ENCODE data around the gene TFR2. TPM values are rescaled to one million over a fixed set of nuclear protein-coding genes. Genes with fewer than 3 reads are reported as not detected.

TFR2 gene
- total and polyA plus RNA-seq, 9 of the 15 experiments (the other 6 are each of a cell fraction or from before 2014, with no cell fraction given): 3.8 to 123 (median 51.1) TPM

DNA sequence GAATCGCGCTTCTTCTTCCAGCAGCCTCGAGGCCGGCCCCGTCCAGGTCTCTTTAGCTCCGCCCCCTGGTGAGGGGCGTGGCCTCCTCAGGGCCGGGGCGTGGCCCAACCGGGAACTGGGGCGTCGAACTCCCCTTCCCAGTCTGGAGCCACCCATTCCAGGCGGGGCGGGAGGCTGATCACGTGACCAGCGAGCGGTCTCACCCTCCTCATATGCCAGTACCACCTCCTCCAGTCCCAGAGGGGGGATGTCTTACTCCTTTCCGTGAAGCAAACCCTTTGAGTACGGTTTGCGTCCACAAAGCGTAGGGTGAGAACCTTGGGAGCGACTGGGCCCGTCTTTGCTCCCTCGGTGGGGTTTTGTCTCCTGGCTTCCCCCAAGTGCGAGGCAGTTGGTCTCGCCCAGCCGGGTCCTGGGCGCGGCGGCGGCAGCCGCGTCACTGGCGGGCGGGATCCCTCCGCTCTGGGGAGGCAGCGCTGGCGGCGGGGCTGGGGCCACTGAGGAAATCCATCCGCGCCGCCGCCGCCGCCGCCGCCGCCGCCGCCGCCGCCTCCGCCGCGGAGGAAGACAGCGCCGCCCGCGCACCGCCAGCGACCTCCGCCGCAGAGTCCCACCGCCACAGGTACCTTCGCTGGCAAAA lies 32.1 kb upstream of the TFR2 start, which contains the start of gene GNB2 (continued):
- TF ChIP-seq TRIM24 (IDR thresholded peaks at IDR 0.05): peak in 1 of 2 experiments; percentile 56; a peak in 2 of 4 replicates
- TF ChIP-seq, protein P1, sequence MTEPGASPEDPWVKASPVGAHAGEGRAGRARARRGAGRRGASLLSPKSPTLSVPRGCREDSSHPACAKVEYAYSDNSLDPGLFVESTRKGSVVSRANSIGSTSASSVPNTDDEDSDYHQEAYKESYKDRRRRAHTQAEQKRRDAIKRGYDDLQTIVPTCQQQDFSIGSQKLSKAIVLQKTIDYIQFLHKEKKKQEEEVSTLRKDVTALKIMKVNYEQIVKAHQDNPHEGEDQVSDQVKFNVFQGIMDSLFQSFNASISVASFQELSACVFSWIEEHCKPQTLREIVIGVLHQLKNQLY (CRISPR knock-in tag; conservative IDR thresholded peaks at IDR 0.05): peak; percentile 85 to 95; a peak in 3 of 4 replicates
- peak; percentile 99 for TF ChIP-seq CXXC5 (CRISPR knock-in tag; IDR thresholded peaks at IDR 0.05)
- TF ChIP-seq EGR1 (conservative IDR thresholded peaks at IDR 0.05): peak; percentile 68
- 0 out of 2 replicates have a peak, but pooled peaks have one; percentile 36 for TF ChIP-seq MCM3 (IDR thresholded peaks at IDR 0.05)
- TF ChIP-seq, protein P2, sequence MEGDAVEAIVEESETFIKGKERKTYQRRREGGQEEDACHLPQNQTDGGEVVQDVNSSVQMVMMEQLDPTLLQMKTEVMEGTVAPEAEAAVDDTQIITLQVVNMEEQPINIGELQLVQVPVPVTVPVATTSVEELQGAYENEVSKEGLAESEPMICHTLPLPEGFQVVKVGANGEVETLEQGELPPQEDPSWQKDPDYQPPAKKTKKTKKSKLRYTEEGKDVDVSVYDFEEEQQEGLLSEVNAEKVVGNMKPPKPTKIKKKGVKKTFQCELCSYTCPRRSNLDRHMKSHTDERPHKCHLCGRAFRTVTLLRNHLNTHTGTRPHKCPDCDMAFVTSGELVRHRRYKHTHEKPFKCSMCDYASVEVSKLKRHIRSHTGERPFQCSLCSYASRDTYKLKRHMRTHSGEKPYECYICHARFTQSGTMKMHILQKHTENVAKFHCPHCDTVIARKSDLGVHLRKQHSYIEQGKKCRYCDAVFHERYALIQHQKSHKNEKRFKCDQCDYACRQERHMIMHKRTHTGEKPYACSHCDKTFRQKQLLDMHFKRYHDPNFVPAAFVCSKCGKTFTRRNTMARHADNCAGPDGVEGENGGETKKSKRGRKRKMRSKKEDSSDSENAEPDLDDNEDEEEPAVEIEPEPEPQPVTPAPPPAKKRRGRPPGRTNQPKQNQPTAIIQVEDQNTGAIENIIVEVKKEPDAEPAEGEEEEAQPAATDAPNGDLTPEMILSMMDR (IDR thresholded peaks at IDR 0.05 in 2 of 3, conservative IDR thresholded peaks at IDR 0.05 in 1 of 3; ENCODE audit: insufficient read depth in 2 of 3, low read depth in 1 of 3, low read length in 3 of 3): 0 out of 6 replicates have a peak, but pooled peaks of 1 of the 3 experiments have one; percentile 4
- TF ChIP-seq, protein P3, sequence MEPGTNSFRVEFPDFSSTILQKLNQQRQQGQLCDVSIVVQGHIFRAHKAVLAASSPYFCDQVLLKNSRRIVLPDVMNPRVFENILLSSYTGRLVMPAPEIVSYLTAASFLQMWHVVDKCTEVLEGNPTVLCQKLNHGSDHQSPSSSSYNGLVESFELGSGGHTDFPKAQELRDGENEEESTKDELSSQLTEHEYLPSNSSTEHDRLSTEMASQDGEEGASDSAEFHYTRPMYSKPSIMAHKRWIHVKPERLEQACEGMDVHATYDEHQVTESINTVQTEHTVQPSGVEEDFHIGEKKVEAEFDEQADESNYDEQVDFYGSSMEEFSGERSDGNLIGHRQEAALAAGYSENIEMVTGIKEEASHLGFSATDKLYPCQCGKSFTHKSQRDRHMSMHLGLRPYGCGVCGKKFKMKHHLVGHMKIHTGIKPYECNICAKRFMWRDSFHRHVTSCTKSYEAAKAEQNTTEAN (CRISPR knock-in tag; IDR thresholded peaks at IDR 0.05): no peak
- no peak for TF ChIP-seq ZNF644 (tag; IDR thresholded peaks at IDR 0.05; ENCODE audit: low read depth)
- TF ChIP-seq, protein P4, sequence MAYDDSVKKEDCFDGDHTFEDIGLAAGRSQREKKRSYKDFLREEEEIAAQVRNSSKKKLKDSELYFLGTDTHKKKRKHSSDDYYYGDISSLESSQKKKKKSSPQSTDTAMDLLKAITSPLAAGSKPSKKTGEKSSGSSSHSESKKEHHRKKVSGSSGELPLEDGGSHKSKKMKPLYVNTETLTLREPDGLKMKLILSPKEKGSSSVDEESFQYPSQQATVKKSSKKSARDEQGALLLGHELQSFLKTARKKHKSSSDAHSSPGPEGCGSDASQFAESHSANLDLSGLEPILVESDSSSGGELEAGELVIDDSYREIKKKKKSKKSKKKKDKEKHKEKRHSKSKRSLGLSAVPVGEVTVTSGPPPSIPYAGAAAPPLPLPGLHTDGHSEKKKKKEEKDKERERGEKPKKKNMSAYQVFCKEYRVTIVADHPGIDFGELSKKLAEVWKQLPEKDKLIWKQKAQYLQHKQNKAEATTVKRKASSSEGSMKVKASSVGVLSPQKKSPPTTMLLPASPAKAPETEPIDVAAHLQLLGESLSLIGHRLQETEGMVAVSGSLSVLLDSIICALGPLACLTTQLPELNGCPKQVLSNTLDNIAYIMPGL (CRISPR knock-in tag; IDR thresholded peaks at IDR 0.05): peak; percentile 94
- peak; percentile 59; the same call in 1 of the 2 replicates for TF ChIP-seq TARDBP (IDR thresholded peaks at IDR 0.05)
- TF ChIP-seq L3MBTL2 (IDR thresholded peaks at IDR 0.05): peak; percentile 91
- no peak for TF ChIP-seq PPARD (CRISPR knock-in tag; IDR thresholded peaks at IDR 0.05)
- TF ChIP-seq ZNF274 (IDR thresholded peaks at IDR 0.05; ENCODE audit: borderline replicate concordance, low read depth, low read length): no peak
- no peak for TF ChIP-seq SMAD2 (IDR thresholded peaks at IDR 0.05; ENCODE audit: low read depth, low read length)
- TF ChIP-seq MYNN (IDR thresholded peaks at IDR 0.05): peak; percentile 54; the same call in 1 of the 2 replicates
- TF ChIP-seq MYNN (CRISPR knock-in tag; IDR thresholded peaks at IDR 0.05): no peak
- 0 out of 2 replicates have a peak, but pooled peaks have one; percentile 22 for TF ChIP-seq TCF3 (CRISPR knock-in tag; IDR thresholded peaks at IDR 0.05)
- peak; percentile 35; the same call in 1 of the 2 replicates for TF ChIP-seq HDAC2 (IDR thresholded peaks at IDR 0.05)
- TF ChIP-seq TAF9B (IDR thresholded peaks at IDR 0.05; ENCODE audit: partially characterized antibody): no peak
- TF ChIP-seq BRD4 (IDR thresholded peaks at IDR 0.05): no peak
- TF ChIP-seq MAFF (IDR thresholded peaks at IDR 0.05; ENCODE audit: low read length): peak; percentile 78; the same call in 1 of the 2 replicates
- TF ChIP-seq SIX5 (IDR thresholded peaks at IDR 0.05; ENCODE audit: borderline replicate concordance in 1 of 2, insufficient read depth in 1 of 2, low read depth in 1 of 2, low read length in 2 of 2): peak; percentile 54 to 59; a peak in 2 of 4 replicates
- TF ChIP-seq SMAD4 (CRISPR knock-in tag; conservative IDR thresholded peaks at IDR 0.05): peak; percentile 100
- peak in 1 of 2 experiments; percentile 70; a peak in 1 of 3 replicates for TF ChIP-seq CBX3 (IDR thresholded peaks at IDR 0.05; ENCODE audit: borderline replicate concordance in 1 of 2, low read length in 2 of 2)
- TF ChIP-seq ZKSCAN1 (IDR thresholded peaks at IDR 0.05; ENCODE audit: low read depth, low read length): 0 out of 2 replicates have a peak, but pooled peaks have one; percentile 49

Measured in K562 (cell line).